GM18907 (cell line): ENCODE data around the gene NR6A1.

Experiments used
- ATAC-seq: cut with Tn5 transposase; IDR thresholded peaks from one replicate; pipeline ENCODE4 v1.9.1; 2021; ENCODE audit warnings: mild to moderate bottlenecking, moderate library complexity; ENCODE audit not compliant: unreplicated experiment

Gene NR6A1

GRCh38 chr9:124771021-124771866 is at the start of gene NR6A1:
TSS of gene NR6A1 (minus strand) at chr9:124771311.
- ATAC-seq = peak; percentile 86

GRCh38 chr9:124818431-124819281 is 47.5 kb upstream of the NR6A1 start:
- no peak for ATAC-seq

- ATAC-seq = no peak
These were observed 44.5 kb upstream of the NR6A1 start for GRCh38 chr9:124815601-124816000.

GRCh38 chr9:124814164-124814535 is 43.0 kb upstream of the NR6A1 start:
- ATAC-seq = no peak

GRCh38 chr9:124813501-124814163 is 42.5 kb upstream of the NR6A1 start:
- no peak for ATAC-seq

- ATAC-seq = no peak
These were observed 41.9 kb upstream of the NR6A1 start for GRCh38 chr9:124813041-124813440.

GRCh38 chr9:124812441-124812876 is 41.3 kb upstream of the NR6A1 start:
- ATAC-seq = no peak

- ATAC-seq = no peak
These were observed 39.7 kb upstream of the NR6A1 start for GRCh38 chr9:124810663-124811355.

GRCh38 chr9:124809741-124810500 is 38.8 kb upstream of the NR6A1 start:
- ATAC-seq = no peak

GRCh38 chr9:124809211-124809610 is 38.1 kb upstream of the NR6A1 start:
- no peak for ATAC-seq

- no peak for ATAC-seq
These were observed 37.3 kb upstream of the NR6A1 start for GRCh38 chr9:124808246-124808956.

GRCh38 chr9:124805186-124805585 is 34.1 kb upstream of the NR6A1 start:
- ATAC-seq = no peak

GRCh38 chr9:124803911-124804310 is 32.8 kb upstream of the NR6A1 start:
- ATAC-seq = no peak

GRCh38 chr9:124802426-124802825 is 31.3 kb upstream of the NR6A1 start:
- ATAC-seq = no peak

GRCh38 chr9:124801356-124801755 is 30.2 kb upstream of the NR6A1 start:
- ATAC-seq = no peak

- peak; percentile 54 for ATAC-seq
These were observed 29.5 kb upstream of the NR6A1 start for GRCh38 chr9:124800306-124801259.

GRCh38 chr9:124799274-124800006 is 28.3 kb upstream of the NR6A1 start:
- no peak for ATAC-seq
